Activated CD8-positive, alpha-beta memory T cell treated with anti-CD3 and anti-CD28 coated beads, Interleukin-2, amount 10 ng/mL, durations not matched to agents 7 days and 5 days (primary cell): ENCODE measurements around the gene IL10. TPM values are rescaled to one million over a fixed set of nuclear protein-coding genes. Genes with fewer than 3 reads are reported as not detected.

Experiments
- ATAC-seq: fragments of 150-1000 bp; cut with Tn5 transposase; one replicate; pipeline ENCODE4 v1.10.0; 2021; ENCODE audit warnings: moderate library complexity
- CTCF ChIA-PET: fragments of 350-600 bp; sonication (Branson Sonifier 250); formaldehyde crosslinking; loops from one replicate; lab custom pipeline; 2021; ENCODE audit warnings: antibody characterized with exemption; lab: Charles Lee
- DNase-seq: peaks from one replicate; pipeline ENCODE4 v3.0.0-alpha.2; 2020
- H3K27ac Mint-ChIP-seq: one replicate; pipeline ENCODE4 v1.8.0; 2021; ENCODE audit warnings: mild to moderate bottlenecking, mixed read lengths
- H3K27me3 Mint-ChIP-seq: one replicate; pipeline ENCODE4 v1.8.0; 2021; ENCODE audit warnings: mixed read lengths
- H3K36me3 Mint-ChIP-seq: one replicate; pipeline ENCODE4 v1.8.0; 2021; ENCODE audit warnings: mild to moderate bottlenecking, mixed read lengths
- H3K4me1 Mint-ChIP-seq: one replicate; pipeline ENCODE4 v1.8.0; 2021; ENCODE audit warnings: mixed read lengths
- H3K4me3 Mint-ChIP-seq: one replicate; pipeline ENCODE4 v1.8.0; 2021; ENCODE audit warnings: mild to moderate bottlenecking, moderate library complexity, mixed read lengths
- H3K9me3 Mint-ChIP-seq: one replicate; pipeline ENCODE4 v1.8.0; 2022; ENCODE audit warnings: low read depth, mixed read lengths
- total RNA-seq, 2 experiments: library from RNA; stranded (reverse); gene quantifications; one replicate each; pipeline ENCODE4 v1.2.3, GENCODE V29; 2021

IL10 gene
- total RNA-seq, 2 experiments from 2014 or later, result not detected

- H3K9me3 Mint-ChIP-seq, result no peaks in the 10 kb centered on the region
- no peak overlapping the region for H3K4me3 Mint-ChIP-seq
- H3K36me3 Mint-ChIP-seq, result peaks cover 19% of the 10 kb centered on the region
- DNase-seq, result no peak
- ATAC-seq, result no peak
- no peak overlapping the region for H3K27ac Mint-ChIP-seq
- CTCF ChIA-PET, result interaction anchor here (0.6 to 21.9 kb wide), 32 partner anchors 8 to 1014 kb away, joined by 3 to 488 read pairs (median 8); partner anchors contain the start of genes EIF2D and IL19
- H3K27me3 Mint-ChIP-seq, result no peaks in the 10 kb centered on the region
- peaks cover 69% of the 10 kb centered on the region for H3K4me1 Mint-ChIP-seq
Observed at GRCh38 chr1:206735553-206736031, 36.7 kb downstream of the IL10 start.

DNA sequence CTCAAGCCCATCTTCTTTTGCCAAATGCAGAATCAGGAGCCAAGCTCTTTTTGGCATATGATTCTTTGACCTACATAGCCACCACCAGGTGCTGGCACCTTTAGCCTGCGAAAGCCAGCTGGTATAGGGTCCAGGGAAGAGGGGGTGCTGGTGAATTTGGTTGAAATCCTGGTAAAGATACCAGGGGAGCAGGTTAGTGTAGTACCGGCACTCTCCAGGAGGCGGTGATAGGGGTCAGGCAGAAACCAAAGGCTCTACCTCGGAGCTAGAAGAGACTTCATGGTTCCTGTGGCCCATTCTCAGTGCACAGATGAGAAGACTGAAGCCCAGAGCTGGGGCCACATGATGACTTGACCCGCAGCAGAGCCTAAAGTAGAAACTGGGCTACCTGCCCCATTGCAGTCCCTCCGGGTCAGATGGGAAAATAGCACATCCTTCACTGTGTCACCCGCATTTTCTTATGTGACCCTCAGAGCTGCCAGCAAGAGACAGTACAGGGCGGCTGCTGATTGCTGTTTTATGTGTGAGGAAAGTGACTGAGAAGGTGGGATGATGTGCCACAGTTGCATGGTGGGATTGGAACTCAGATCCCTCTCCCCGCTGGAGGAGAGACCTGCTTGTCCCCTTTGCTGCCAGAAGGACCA lies 37.7 kb downstream of the IL10 start:
- Mint-ChIP-seq H3K4me3 (no peak overlapping the region), H3K27ac (peak overlapping the region; percentile 21), H3K36me3 (peaks cover 24% of the 10 kb centered on the region), H3K4me1 (peaks cover 70% of the 10 kb centered on the region), H3K9me3 (no peaks in the 10 kb centered on the region), H3K27me3 (no peaks in the 10 kb centered on the region)
- ATAC-seq (peak; percentile 31), DNase-seq (peak; percentile 83)
- CTCF ChIA-PET, result interaction anchor here (0.6 to 21.9 kb wide), 54 partner anchors 9 to 248 kb away, joined by 3 to 488 read pairs (median 5); partner anchors contain the start of genes DYRK3, EIF2D, FCAMR and IL10

- ATAC-seq, result no peak
- no peak overlapping the region for H3K4me3 Mint-ChIP-seq
- CTCF ChIA-PET, result interaction anchor here (2.0 to 21.9 kb wide), 4 partner anchors 34 to 250 kb away, joined by 21 to 488 read pairs (median 64); no protein-coding TSS in a partner anchor
- no peak for DNase-seq
- H3K27me3 Mint-ChIP-seq, result no peaks in the 10 kb centered on the region
- peaks cover 66% of the 10 kb centered on the region for H3K4me1 Mint-ChIP-seq
- H3K27ac Mint-ChIP-seq, result no peak overlapping the region
- peaks cover 30% of the 10 kb centered on the region for H3K36me3 Mint-ChIP-seq
- no peaks in the 10 kb centered on the region for H3K9me3 Mint-ChIP-seq
Observed at GRCh38 chr1:206732992-206733391, 39.3 kb downstream of the IL10 start.

GRCh38 chr1:206732508-206732907 lies 39.8 kb downstream of the IL10 start:
- CTCF ChIA-PET, result interaction anchor here (6.8 to 21.9 kb wide), 2 partner anchors 72 to 180 kb away, joined by 101 to 488 read pairs; no protein-coding TSS in a partner anchor
- Mint-ChIP-seq H3K9me3 (no peaks in the 10 kb centered on the region), H3K27ac (no peak overlapping the region), H3K36me3 (peaks cover 28% of the 10 kb centered on the region), H3K27me3 (no peaks in the 10 kb centered on the region), H3K4me1 (peaks cover 61% of the 10 kb centered on the region), H3K4me3 (no peak overlapping the region)
- DNase-seq (no peak), ATAC-seq (no peak)

- Mint-ChIP-seq H3K27me3 (no peaks in the 10 kb centered on the region), H3K9me3 (no peaks in the 10 kb centered on the region), H3K4me3 (no peak overlapping the region), H3K36me3 (peaks cover 25% of the 10 kb centered on the region), H3K4me1 (peaks cover 55% of the 10 kb centered on the region), H3K27ac (no peak overlapping the region)
- ATAC-seq (no peak), DNase-seq (peak; percentile 38)
- CTCF ChIA-PET, result interaction anchor here (0.9 to 21.9 kb wide), 7 partner anchors 10 to 208 kb away, joined by 3 to 488 read pairs (median 10); no protein-coding TSS in a partner anchor
Observed at GRCh38 chr1:206729507-206729906, 42.8 kb downstream of the IL10 start.

GRCh38 chr1:206729050-206729449 lies 43.2 kb downstream of the IL10 start:
- DNase-seq, result peak; percentile 37
- H3K9me3 Mint-ChIP-seq, result no peaks in the 10 kb centered on the region
- H3K27me3 Mint-ChIP-seq, result no peaks in the 10 kb centered on the region
- no peak for ATAC-seq
- H3K36me3 Mint-ChIP-seq, result peaks cover 25% of the 10 kb centered on the region
- H3K4me3 Mint-ChIP-seq, result no peak overlapping the region
- H3K4me1 Mint-ChIP-seq, result peaks cover 53% of the 10 kb centered on the region
- CTCF ChIA-PET, result interaction anchor here (3.4 to 21.9 kb wide), 3 partner anchors 15 to 183 kb away, joined by 17 to 488 read pairs (median 72); no protein-coding TSS in a partner anchor
- H3K27ac Mint-ChIP-seq, result no peak overlapping the region

GRCh38 chr1:206728697-206728987 lies 43.7 kb downstream of the IL10 start:
- Mint-ChIP-seq H3K4me1 (peaks cover 54% of the 10 kb centered on the region), H3K4me3 (no peak overlapping the region), H3K9me3 (no peaks in the 10 kb centered on the region), H3K27ac (no peak overlapping the region), H3K36me3 (peaks cover 25% of the 10 kb centered on the region), H3K27me3 (no peaks in the 10 kb centered on the region)
- ATAC-seq (no peak), DNase-seq (peak; percentile 33)
- CTCF ChIA-PET, result interaction anchor here (3.4 to 21.9 kb wide), 3 partner anchors 15 to 183 kb away, joined by 17 to 488 read pairs (median 72); no protein-coding TSS in a partner anchor

DNA sequence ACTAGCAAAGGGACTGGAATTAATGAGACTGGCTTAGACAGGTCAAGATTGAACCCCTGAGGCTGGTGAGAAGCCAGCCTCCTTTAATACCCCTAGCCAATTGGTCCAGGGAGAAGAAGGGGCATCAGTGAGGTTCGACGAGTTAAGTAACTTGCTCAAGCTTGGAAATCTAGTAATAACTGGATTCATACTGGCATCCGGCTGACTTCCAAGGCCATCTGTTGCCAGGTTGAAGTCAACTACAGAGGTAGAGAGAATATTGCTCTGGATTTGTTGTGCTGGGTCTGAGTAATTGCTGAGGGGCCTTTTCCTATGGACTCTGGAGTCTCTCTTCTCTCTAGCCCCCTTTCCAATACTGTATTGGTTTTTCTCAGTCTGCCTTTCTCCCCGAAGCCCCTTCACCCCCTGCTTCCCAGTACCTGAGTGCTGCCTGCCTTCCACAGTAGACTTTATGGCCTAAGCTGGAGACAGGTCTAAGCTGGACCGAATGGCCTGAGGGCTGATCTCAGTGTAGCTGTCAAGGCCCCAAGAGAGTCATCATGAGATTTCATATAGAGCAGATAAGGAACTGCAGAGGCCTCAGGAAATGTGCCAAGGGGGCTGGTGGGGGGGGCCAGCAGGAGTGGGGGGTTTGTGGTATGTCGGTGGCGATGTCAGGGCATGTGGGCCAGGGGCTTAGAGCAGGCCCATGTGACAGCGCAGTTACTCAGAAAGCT lies 44.2 kb downstream of the IL10 start:
- no peaks in the 10 kb centered on the region for H3K9me3 Mint-ChIP-seq
- no peak for ATAC-seq
- H3K4me1 Mint-ChIP-seq, result peaks cover 54% of the 10 kb centered on the region
- H3K4me3 Mint-ChIP-seq, result no peak overlapping the region
- DNase-seq, result no peak
- CTCF ChIA-PET, result interaction anchor here (1.1 to 21.9 kb wide), 7 partner anchors 14 to 185 kb away, joined by 4 to 488 read pairs (median 35); no protein-coding TSS in a partner anchor
- no peak overlapping the region for H3K27ac Mint-ChIP-seq
- no peaks in the 10 kb centered on the region for H3K27me3 Mint-ChIP-seq
- H3K36me3 Mint-ChIP-seq, result peaks cover 23% of the 10 kb centered on the region

GRCh38 chr1:206725109-206725963 lies 47.0 kb downstream of the IL10 start:
- H3K36me3 Mint-ChIP-seq, result peaks cover 13% of the 10 kb centered on the region
- H3K4me3 Mint-ChIP-seq, result no peak overlapping the region
- peaks cover 59% of the 10 kb centered on the region for H3K4me1 Mint-ChIP-seq
- no peaks in the 10 kb centered on the region for H3K27me3 Mint-ChIP-seq
- H3K27ac Mint-ChIP-seq, result peak overlapping the region; percentile 24
- CTCF ChIA-PET, result interaction anchor here (0.7 to 21.9 kb wide), 49 partner anchors 11 to 597 kb away, joined by 3 to 488 read pairs (median 6); partner anchors contain the start of genes CD55, DYRK3, EIF2D and FCMR
- no peaks in the 10 kb centered on the region for H3K9me3 Mint-ChIP-seq
- DNase-seq (peak; percentile 77), ATAC-seq (peak; percentile 65)

DNA sequence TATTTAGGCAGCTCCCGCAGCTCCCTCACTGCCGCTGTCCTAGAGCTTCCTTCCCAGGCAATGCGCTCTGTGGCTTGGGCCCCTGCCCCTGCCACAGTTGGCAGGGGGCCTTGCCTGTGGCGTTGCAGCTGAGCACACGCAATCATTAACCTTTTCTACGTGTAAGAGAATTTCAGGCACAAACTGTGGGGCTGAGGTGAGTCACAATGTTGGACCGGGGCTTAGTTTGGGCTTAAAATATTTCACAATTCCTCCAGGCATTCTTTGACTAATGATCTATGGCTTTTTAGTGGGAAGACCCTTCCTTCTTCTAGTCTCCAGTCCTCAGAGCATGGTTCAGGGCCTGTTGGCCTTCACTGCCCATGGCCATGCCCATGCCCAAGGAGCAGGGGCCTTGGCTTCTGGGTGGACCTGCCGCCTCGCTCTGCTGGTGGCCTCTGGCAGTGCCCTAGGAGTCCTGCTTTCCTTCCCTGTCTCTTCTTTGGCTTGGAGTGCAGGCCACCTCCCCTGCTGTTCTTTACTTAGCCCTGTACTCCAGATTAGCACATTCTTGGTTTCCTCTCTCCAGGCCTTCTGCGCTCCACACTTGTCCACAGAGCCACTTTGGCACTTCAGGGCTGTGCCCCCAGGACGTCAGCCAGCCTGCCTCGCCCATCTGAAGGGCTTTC lies 48.4 kb downstream of the IL10 start:
- DNase-seq (no peak), ATAC-seq (no peak)
- Mint-ChIP-seq H3K4me3 (no peak overlapping the region), H3K27ac (no peak overlapping the region), H3K4me1 (peaks cover 55% of the 10 kb centered on the region), H3K27me3 (no peaks in the 10 kb centered on the region), H3K9me3 (no peaks in the 10 kb centered on the region), H3K36me3 (peaks cover 2% of the 10 kb centered on the region)
- CTCF ChIA-PET, result interaction anchor here (0.9 to 21.9 kb wide), 12 partner anchors 9 to 258 kb away, joined by 3 to 488 read pairs (median 14); no protein-coding TSS in a partner anchor

DNA sequence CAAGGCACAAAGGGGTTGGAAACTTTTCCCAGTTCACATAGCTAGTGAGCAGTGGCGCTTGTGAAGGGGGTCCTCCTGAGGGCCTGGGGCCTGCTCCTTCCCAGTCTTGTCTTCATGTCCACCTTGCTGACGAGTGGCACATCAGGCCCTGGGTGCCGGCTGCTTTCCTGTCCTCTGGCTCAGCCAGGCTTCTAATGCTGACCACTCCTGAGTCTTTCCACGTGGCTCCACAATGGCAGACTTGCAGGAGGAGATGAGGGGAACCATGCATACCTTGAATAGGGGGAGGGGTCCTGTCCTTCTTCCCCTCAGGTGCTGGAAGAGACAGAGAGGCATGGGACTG lies 48.9 kb downstream of the IL10 start:
- H3K27me3 Mint-ChIP-seq, result no peaks in the 10 kb centered on the region
- peaks cover 56% of the 10 kb centered on the region for H3K4me1 Mint-ChIP-seq
- no peaks in the 10 kb centered on the region for H3K36me3 Mint-ChIP-seq
- CTCF ChIA-PET, result interaction anchor here (0.9 to 21.9 kb wide), 8 partner anchors 9 to 197 kb away, joined by 3 to 488 read pairs (median 6); no protein-coding TSS in a partner anchor
- H3K4me3 Mint-ChIP-seq, result no peak overlapping the region
- DNase-seq (no peak), ATAC-seq (no peak)
- H3K9me3 Mint-ChIP-seq, result no peaks in the 10 kb centered on the region
- H3K27ac Mint-ChIP-seq, result no peak overlapping the region
